H54 (cell line): ENCODE measurements around the gene DLGAP1.

Experiments used
- DNase-seq: peaks from one replicate; pipeline ENCODE4 v3.0.0; 2011; ENCODE audit warnings: low spot score, mixed read lengths; ENCODE audit not compliant: insufficient read length
- FAIRE-seq: peaks from 3 replicates; lab custom pipeline; 2011; peaks lifted over from hg19 to GRCh38; lab: Jason Lieb, UNC
- POLR2A ChIP-seq: IDR thresholded peaks from 2 replicates; pipeline ENCODE4 v1.6.1; 2011; ENCODE audit warnings: low read depth, mild to moderate bottlenecking, low read length

Gene DLGAP1

GRCh38 chr18:3827236-3827845 is 627.8 kb downstream of the DLGAP1 start:
- no peak for TF ChIP-seq POLR2A
- DNase-seq (no peak), FAIRE-seq (no peak)

GRCh38 chr18:3826021-3826420 is 629.1 kb downstream of the DLGAP1 start:
- FAIRE-seq = no peak
- no peak for TF ChIP-seq POLR2A
- no peak for DNase-seq

- DNase-seq = no peak
- no peak for TF ChIP-seq POLR2A
- FAIRE-seq = no peak
These were observed 631.0 kb downstream of the DLGAP1 start for GRCh38 chr18:3824101-3824500.

GRCh38 chr18:3823073-3823472 is 632.0 kb downstream of the DLGAP1 start:
- DNase-seq = no peak
- TF ChIP-seq POLR2A = no peak
- no peak for FAIRE-seq

- no peak for DNase-seq
- FAIRE-seq = no peak
- no peak for TF ChIP-seq POLR2A
These were observed 633.6 kb downstream of the DLGAP1 start for GRCh38 chr18:3821524-3821923.

- no peak for DNase-seq
- FAIRE-seq = no peak
- TF ChIP-seq POLR2A = no peak
These were observed 635.1 kb downstream of the DLGAP1 start for GRCh38 chr18:3819961-3820360.

GRCh38 chr18:3816610-3817363 is 638.3 kb downstream of the DLGAP1 start:
- DNase-seq (no peak), FAIRE-seq (peak; percentile 86)
- no peak for TF ChIP-seq POLR2A

- FAIRE-seq (no peak), DNase-seq (no peak)
- TF ChIP-seq POLR2A = no peak
These were observed 639.1 kb downstream of the DLGAP1 start for GRCh38 chr18:3815991-3816390.

- no peak for TF ChIP-seq POLR2A
- DNase-seq (no peak), FAIRE-seq (no peak)
These were observed 640.3 kb downstream of the DLGAP1 start for GRCh38 chr18:3814816-3815215.

GRCh38 chr18:3810296-3810695 is 644.8 kb downstream of the DLGAP1 start:
- no peak for DNase-seq
- no peak for TF ChIP-seq POLR2A
- no peak for FAIRE-seq

- no peak for TF ChIP-seq POLR2A
- DNase-seq (no peak), FAIRE-seq (no peak)
These were observed 645.9 kb downstream of the DLGAP1 start for GRCh38 chr18:3808985-3809780.

- FAIRE-seq = no peak
- no peak for TF ChIP-seq POLR2A
- DNase-seq = no peak
These were observed 648.5 kb downstream of the DLGAP1 start for GRCh38 chr18:3806656-3807055.

GRCh38 chr18:3804336-3804735 is 650.8 kb downstream of the DLGAP1 start:
- no peak for FAIRE-seq
- no peak for TF ChIP-seq POLR2A
- DNase-seq = no peak

- no peak for FAIRE-seq
- no peak for TF ChIP-seq POLR2A
These were observed 651.8 kb downstream of the DLGAP1 start for GRCh38 chr18:3803350-3803749.

GRCh38 chr18:3799515-3799914 is 655.6 kb downstream of the DLGAP1 start:
- no peak for TF ChIP-seq POLR2A
- no peak for FAIRE-seq
- DNase-seq = no peak

More at GRCh38 chr18:3803350-3803749, 651.8 kb downstream of the DLGAP1 start:
- no peak for DNase-seq
